ENCODE measurements around the gene SIAE. TPM values are rescaled to one million over a fixed set of nuclear protein-coding genes. Genes with fewer than 3 reads are reported as not detected.

The SIAE gene
- total and polyA plus RNA-seq, 2 of the 8 experiments (the other 6 are each of a cell fraction or from before 2014, with no cell fraction given), result 2.3 to 3.7 TPM

GRCh38 chr11:124633355-124633754 is 40.2 kb downstream of the SIAE start:
- Histone ChIP-seq H3K27me3 (replicated peaks in 1 of 4; ENCODE audit: control insufficient read depth in 3 of 4, extremely low read depth in 1 of 4, insufficient read depth in 3 of 4, low read length in 3 of 4) (no peaks in the 10 kb centered on the region), H4K5ac (ENCODE audit: insufficient read length, low read depth, low read length) (no peak overlapping the region), H2BK5ac (ENCODE audit: low read depth, low read length) (no peak overlapping the region), H3K4me1 (replicated peaks in 1 of 4; ENCODE audit: control insufficient read depth in 3 of 4, insufficient read depth in 4 of 4, low read length in 3 of 4) (0 out of 7 replicates have a peak, but pooled peaks cover 0 to 1% (median 0%) of the 10 kb centered on the region in 4 experiments), H2BK15ac (ENCODE audit: low read length) (no peak overlapping the region), H3K4me3 (ENCODE audit: extremely low read depth in 1 of 4, insufficient read depth in 2 of 4, low read depth in 3 of 4, low read length in 4 of 4) (no peak overlapping the region), H3K23me2 (ENCODE audit: low read depth, low read length) (no peaks in the 10 kb centered on the region), H2BK20ac (ENCODE audit: low read length) (no peak overlapping the region), H4K20me1 (replicated peaks in 1 of 2; ENCODE audit: control insufficient read depth in 1 of 2, insufficient read depth in 2 of 2, low read length in 2 of 2) (no peaks in the 10 kb centered on the region), H3K4ac (replicated peaks; ENCODE audit: insufficient read length, low read depth, low read length) (no peak overlapping the region), H4K91ac (replicated peaks; ENCODE audit: insufficient read length, low read length) (no peak overlapping the region), H3K4me2 (ENCODE audit: insufficient read depth in 1 of 2, low read depth in 2 of 2, low read length in 2 of 2) (no peak overlapping the region), H3K23ac (ENCODE audit: insufficient read length) (no peak overlapping the region), H3K18ac (ENCODE audit: extremely low read depth, low read length) (no peak overlapping the region), H3K36me3 (ENCODE audit: control insufficient read depth in 2 of 4, insufficient read depth in 4 of 4, low read length in 3 of 4) (peaks cover 7 to 62% (median 42%) of the 10 kb centered on the region in 4 experiments), H2AFZ (ENCODE audit: low read length) (no peak overlapping the region), H2BK120ac (replicated peaks; ENCODE audit: low read depth, low read length) (no peak overlapping the region), H2AK5ac (ENCODE audit: low read depth, low read length) (no peak overlapping the region), H3K9me3 (ENCODE audit: insufficient read depth in 2 of 2, low read depth in 1 of 2, low read length in 1 of 2) (no peaks in the 10 kb centered on the region), H3K27ac (ENCODE audit: low read depth, low read length) (no peak overlapping the region), H3K79me2 (ENCODE audit: control insufficient read depth in 1 of 2, insufficient read depth in 2 of 2, low read length in 2 of 2) (no peaks in the 10 kb centered on the region), H3K9ac (replicated peaks in 1 of 4; ENCODE audit: extremely low read depth in 1 of 4, low read depth in 3 of 4, low read length in 3 of 4) (no peak overlapping the region), H4K8ac (ENCODE audit: extremely low read depth, insufficient read depth, low read length) (no peak overlapping the region), H3K79me1 (ENCODE audit: low read depth, low read length) (no peaks in the 10 kb centered on the region), H3K14ac (ENCODE audit: insufficient read length) (no peak overlapping the region), H3K56ac (replicated peaks; ENCODE audit: insufficient read length, low read depth, low read length) (no peak overlapping the region), H2BK12ac (ENCODE audit: low read depth, low read length) (no peak overlapping the region)
- DNase-seq (ENCODE audit: low read depth in 1 of 2, low spot score in 2 of 2) (no peak), FAIRE-seq (no peak)
- WGBS, 2 experiments (ENCODE audit: extremely low coverage in 1 of 2, insufficient coverage in 1 of 2, insufficient read length in 1 of 2, insufficient replicate concordance in 2 of 2, low coverage in 1 of 2, low lambda C conversion rate in 2 of 2, missing lambda C conversion rate in 1 of 2), result 88% methylated on average over 1 of the region's 1 CpG; no CpG with 5 or more reads in 1 of the 2 experiments
- ChIA-PET POLR2A (ENCODE audit: partially characterized antibody) (no interaction called here), CTCF (ENCODE audit: partially characterized antibody) (interaction anchor here (0.7 to 3.8 kb wide), 11 partner anchors 9 to 233 kb away, joined by 3 to 25 read pairs (median 4); partner anchors contain the start of gene TBRG1)
- TF ChIP-seq RAD21 (IDR thresholded peaks at IDR 0.05 in 1 of 2, conservative IDR thresholded peaks at IDR 0.05 in 1 of 2; ENCODE audit: low read depth in 2 of 2, low read length in 2 of 2), result peak in 1 of 2 experiments; percentile 9; a peak in 1 of 4 replicates
- peak in 2 of 3 experiments; percentile 6 to 18; a peak in 2 of 4 replicates for TF ChIP-seq CTCF (IDR thresholded peaks at IDR 0.05; ENCODE audit: control extremely low read depth in 1 of 3, insufficient read depth in 1 of 3, low read depth in 1 of 3, low read length in 3 of 3)
- TF ChIP-seq E2F6 (IDR thresholded peaks at IDR 0.05), result no peak
